HG02798 (cell line): ENCODE results near the gene ARHGAP4.
A peak's percentile ranks its signal among the peaks of the same experiment; 100 is the strongest.

Experiments
- ATAC-seq: cut with Tn5 transposase; IDR thresholded peaks from one replicate; pipeline ENCODE4 v1.9.1; 2021; ENCODE audit warnings: mild to moderate bottlenecking; ENCODE audit not compliant: unreplicated experiment, poor library complexity

Gene ARHGAP4

DNA sequence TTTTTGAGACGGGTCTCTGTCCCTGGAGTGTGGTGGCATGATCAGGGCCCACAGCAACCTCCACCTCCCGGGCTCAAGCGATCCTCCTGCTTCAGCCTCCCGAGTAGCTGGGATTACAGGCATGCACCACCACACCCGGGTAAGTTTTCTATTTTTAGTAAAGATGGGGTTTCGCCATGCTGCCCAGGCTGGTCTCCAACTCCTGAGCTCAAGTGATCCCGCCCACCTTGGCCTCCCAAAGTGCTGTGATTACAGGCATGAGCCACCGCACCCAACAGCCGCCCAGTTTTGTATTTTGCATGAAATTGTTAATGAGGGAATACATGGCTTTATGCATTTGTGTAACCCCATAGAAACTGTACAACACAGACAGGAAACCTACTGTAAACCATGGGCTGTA is 2.8 kb upstream of the ARHGAP4 start:
- no peak for ATAC-seq

- peak; percentile 79 for ATAC-seq
Observed at GRCh38 chrX:153927922-153928760, 2.1 kb upstream of the ARHGAP4 start.

DNA sequence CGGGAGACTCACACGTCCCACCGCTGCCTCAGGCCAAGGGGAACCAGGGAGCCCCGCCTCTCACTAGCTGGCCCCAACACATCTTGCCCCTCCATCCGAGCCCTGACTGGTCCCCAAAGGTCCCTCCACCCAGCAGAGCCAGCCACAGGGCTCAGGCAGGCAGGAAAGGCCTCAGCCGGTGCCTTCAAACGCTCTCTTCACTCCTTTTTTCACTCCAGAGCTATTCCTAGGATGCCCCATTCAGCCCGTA is 1.5 kb upstream of the ARHGAP4 start:
- ATAC-seq = no peak

DNA sequence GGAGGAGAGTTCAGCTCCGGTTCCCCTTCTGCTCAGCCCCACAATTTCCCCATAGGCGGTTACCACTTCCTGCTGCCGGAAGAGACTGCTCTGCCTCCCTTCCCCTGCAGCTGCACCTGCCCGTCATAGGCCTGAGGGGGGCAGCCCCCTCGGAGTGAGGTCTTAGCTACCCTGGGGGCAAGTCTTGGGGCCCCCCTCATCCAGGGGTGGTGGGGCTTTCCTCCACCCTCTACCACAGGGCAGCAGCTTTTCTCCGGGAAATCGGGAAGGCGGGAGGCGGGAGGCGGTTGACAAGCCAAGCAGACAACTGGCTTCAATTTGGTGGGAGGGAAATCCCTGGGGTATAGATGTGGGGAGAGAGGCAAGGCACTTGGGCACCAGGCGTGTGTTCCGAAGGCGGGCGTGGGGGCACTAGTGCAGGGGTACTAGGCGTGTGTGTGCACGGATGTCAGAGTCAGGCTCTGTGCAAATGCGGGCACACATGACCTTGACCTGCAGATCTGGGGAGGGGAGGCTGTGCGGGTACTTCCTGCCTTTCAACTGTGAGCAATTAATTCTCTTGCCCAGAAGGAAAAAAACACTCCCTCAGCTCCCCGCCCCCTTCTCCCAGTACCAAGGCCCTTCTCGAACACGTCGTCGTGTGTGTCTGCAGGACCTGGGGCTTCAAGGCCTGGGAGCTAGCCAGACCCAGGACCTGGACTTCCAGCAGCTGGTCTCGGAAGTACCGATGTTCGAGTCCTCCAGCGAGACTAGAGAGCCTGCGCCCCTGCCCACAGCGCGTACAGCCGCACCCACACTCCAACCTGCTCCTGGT is 1.0 kb upstream of the ARHGAP4 start:
- ATAC-seq = peak; percentile 31

DNA sequence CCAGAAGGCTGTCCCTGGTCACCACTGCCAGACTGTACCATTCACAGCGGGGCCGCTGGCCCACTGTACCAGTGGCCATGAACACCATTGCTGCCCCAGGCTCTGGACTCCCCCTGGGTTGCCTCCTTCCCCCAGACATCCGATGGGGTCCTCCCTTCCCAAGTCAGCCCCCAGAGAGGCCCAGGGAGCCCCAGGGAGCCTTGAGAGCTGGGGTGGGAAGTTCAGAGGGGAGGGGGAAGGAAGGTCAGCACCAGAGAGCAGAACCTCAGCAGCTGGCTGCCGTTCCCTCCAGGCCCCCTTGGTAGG is 441 bp upstream of the ARHGAP4 start:
- ATAC-seq = no peak

GRCh38 chrX:153925387-153925738 is 701 bp downstream of the ARHGAP4 start:
- no peak for ATAC-seq

DNA sequence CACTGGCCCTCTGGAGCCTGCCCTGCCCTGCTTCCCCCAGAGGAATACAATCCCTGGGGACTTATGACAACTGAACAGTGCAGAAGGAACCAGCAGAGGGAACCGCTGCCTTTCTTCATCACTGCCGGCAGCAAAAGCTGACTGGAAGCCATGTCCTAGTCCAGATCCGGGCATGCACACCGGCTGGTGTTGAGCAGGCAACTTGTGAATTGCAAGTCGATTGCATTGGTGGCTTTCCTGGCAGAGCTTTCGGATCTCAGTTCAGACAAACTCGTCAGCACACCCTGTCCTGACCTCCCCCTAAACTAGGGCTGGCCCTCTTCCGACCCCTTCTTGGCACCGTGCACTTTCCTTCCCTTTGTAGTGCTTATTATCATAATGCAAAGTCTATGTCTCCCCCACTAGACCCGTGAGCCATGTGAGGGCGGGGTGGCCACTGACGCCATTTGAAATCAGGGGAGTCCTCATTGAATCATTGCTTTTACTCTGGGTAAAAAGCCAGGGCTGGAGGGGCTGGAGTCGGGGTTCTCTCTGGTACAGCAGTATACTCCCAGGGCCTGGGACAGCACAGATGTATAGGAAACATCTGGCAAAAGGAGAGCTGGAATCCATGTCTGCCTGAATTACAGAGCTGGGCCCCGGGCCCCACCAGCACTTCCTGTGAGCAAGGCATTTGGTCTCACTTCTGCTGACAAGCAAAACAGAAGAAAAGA is 1.8 kb downstream of the ARHGAP4 start:
- no peak for ATAC-seq

- ATAC-seq = no peak
Observed at GRCh38 chrX:153922932-153923857, 2.9 kb downstream of the ARHGAP4 start.

DNA sequence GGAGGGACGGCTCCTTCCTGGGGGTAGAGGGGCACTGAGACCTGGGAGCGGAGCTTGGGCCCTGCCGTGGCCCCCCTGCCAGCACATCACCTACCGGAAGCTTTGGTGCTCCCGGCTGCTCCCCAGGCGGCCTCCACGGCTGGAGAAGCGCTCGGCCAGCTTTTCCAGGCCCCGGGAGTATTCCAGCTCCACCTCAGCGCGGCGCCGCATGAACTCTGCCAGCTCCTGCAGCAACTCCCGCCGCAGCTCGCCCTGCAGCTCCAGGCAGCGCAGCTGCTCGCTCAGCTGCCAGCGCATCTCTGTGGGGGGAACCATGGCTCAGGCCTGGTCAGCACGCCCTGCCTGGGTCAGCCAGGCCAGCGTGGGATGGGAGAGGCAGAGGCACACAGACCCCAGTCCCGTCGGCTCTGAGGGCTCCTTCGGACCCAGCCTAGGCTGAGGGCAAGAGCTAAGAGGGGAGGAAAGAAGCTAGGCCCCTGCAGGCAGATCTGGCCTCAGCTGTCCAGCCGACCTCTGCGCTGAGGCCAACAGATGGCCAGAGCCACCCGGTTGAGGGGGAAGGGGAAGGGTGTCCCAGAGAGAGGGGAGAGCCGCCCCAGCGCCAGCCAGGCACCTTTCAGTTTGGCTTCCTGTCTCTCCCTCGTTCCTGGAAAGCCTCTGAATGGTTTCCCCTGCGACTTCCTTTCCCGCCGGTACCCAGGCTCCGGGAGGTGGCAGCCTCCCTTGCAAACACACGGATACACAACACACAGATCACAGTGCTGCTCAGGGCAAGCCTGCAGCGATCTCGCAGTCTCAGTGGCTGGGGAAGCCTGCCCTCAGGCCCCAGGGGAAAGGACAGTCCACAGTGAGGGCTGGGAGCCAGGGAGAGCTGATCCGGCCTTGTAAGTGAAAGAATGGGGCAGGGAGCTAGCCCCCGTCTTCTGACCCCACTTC is 4.3 kb downstream of the ARHGAP4 start:
- no peak for ATAC-seq

GRCh38 chrX:153921070-153921469 is 5.0 kb downstream of the ARHGAP4 start:
- no peak for ATAC-seq

DNA sequence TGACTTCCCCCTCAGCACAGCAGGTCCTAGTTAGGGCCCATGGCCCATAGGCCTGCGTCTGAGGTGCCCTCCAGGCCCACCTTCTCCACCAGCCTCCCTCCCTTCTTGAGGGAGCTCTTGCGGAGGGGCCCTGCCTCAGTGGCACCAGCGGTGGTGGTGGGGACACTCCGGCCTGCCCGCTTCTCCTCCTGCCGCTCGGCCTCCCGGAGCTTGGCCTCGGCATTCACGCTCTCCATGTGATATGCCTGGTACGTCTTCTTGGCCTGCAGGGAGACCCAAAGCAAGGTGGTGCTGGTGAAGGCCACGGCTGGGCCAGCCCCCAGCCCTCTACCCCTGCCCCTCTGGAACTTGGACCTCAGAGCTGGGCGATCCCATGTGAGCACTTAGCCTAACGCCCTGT is 5.5 kb downstream of the ARHGAP4 start:
- no peak for ATAC-seq

GRCh38 chrX:153919281-153919680 is 6.8 kb downstream of the ARHGAP4 start:
- no peak for ATAC-seq

DNA sequence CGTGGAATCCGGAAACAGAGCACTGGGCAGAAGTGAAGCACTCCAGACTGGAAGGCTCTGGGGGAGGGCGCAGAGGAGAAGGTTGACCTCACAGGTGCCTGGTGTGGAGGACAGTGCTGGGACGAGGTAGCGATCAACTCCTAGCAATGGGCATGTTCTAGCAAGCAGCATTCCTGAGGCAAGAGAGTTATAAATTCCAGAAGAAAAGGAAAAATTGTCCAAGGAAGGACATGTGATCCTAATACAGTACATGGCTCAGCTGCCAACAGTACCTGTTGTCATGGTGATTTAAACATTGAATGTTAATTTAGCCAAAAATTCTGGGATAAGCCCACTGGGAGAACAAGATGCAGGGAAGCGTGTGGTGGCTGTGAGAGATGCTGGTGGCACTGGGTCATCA is 8.2 kb downstream of the ARHGAP4 start:
- no peak for ATAC-seq

DNA sequence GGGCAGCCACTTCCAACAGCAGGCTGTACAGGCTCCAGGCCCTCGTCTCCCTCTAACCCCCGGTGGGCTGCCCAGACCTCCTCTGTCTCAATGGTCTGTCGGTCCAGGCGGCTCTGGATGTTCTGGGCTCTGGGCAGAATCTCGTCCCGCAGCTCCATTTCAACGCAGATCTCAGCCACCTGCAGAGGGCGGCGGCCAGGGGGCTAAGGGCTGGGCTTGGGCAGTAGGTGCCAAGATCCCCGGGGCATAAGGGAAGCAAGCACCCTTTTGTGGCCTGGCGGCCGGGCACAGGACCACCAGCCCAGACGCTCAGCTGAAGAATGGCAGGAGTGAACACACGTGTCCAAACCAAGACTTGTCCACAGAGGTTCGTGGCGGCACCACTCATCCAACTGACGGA is 12.4 kb downstream of the ARHGAP4 start:
- no peak for ATAC-seq

DNA sequence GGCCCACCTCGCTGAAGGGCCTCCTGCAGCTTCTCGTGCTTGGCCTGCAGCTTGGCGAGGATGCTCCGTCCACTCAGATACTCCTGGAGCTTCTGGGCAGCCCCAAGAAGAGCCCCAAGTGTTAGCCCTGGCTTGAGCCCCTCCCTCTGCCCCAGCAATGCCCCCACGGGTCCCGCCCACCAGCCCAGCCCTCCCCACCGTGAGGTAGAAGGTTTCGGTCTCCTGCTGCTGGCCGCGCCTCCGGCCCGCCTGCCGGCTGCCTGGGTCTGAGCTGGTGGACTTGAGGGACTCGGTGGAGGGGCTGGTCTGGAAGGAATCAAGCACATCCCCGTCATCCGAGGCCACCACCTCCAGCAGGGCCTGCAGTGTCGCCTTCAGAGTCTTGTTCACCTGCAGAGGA is 12.9 kb downstream of the ARHGAP4 start:
- no peak for ATAC-seq

GRCh38 chrX:153911798-153912197 is 14.3 kb downstream of the ARHGAP4 start:
- ATAC-seq = no peak

DNA sequence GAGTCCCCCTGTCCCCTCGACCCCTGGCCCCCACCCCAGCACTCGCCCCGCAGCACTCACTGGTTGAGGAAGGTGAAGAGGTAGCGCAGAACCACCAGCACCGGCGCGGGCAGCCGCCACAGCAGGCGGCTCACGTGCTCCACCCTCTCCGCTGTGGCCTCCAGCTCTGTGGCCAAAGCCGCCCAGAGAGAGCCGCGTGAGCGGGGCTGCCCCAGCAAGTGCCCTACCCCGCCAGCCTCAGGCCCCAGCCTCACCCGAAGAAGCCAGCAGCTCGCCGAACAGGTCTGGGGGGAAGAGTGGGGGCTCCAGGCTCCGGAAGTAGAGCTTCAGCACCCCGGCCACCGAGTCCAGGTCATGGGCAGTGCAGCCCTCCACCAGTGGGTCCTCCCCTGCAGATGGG is 15.6 kb downstream of the ARHGAP4 start:
- ATAC-seq = no peak

- ATAC-seq = no peak
Observed at GRCh38 chrX:153909980-153910360, 16.1 kb downstream of the ARHGAP4 start.
